ENCODE results near the gene GTPBP3. TPM values are rescaled to one million over a fixed set of nuclear protein-coding genes. Genes with fewer than 3 reads are reported as not detected.

The GTPBP3 gene
- total and polyA plus RNA-seq, 2 of the 8 experiments (the other 6 are each of a cell fraction or from before 2014, with no cell fraction given) = 30.4 to 56.0 TPM

- Histone ChIP-seq H3K18ac (ENCODE audit: extremely low read depth, low read length) (no peak overlapping the region), H2AK5ac (ENCODE audit: low read depth, low read length) (no peak overlapping the region), H4K20me1 (replicated peaks in 1 of 2; ENCODE audit: control insufficient read depth in 1 of 2, insufficient read depth in 2 of 2, low read length in 2 of 2) (no peaks in the 10 kb centered on the region), H4K91ac (replicated peaks; ENCODE audit: insufficient read length, low read length) (no peak overlapping the region), H4K8ac (ENCODE audit: extremely low read depth, insufficient read depth, low read length) (no peak overlapping the region), H3K79me1 (ENCODE audit: low read depth, low read length) (no peaks in the 10 kb centered on the region), H2AFZ (ENCODE audit: low read length) (no peak overlapping the region), H2BK15ac (ENCODE audit: low read length) (no peak overlapping the region), H3K14ac (ENCODE audit: insufficient read length) (no peak overlapping the region), H2BK5ac (ENCODE audit: low read depth, low read length) (no peak overlapping the region), H3K4me3 (ENCODE audit: extremely low read depth in 1 of 4, insufficient read depth in 2 of 4, low read depth in 3 of 4, low read length in 4 of 4) (no peak overlapping the region), H3K36me3 (ENCODE audit: control insufficient read depth in 2 of 4, insufficient read depth in 4 of 4, low read length in 3 of 4) (no peaks in the 10 kb centered on the region), H2BK120ac (replicated peaks; ENCODE audit: low read depth, low read length) (no peak overlapping the region), H3K23ac (ENCODE audit: insufficient read length) (no peak overlapping the region), H3K27ac (ENCODE audit: low read depth, low read length) (no peak overlapping the region), H3K79me2 (ENCODE audit: control insufficient read depth in 1 of 2, insufficient read depth in 2 of 2, low read length in 2 of 2) (no peaks in the 10 kb centered on the region), H3K23me2 (ENCODE audit: low read depth, low read length) (no peaks in the 10 kb centered on the region), H3K9me3 (ENCODE audit: insufficient read depth in 2 of 2, low read depth in 1 of 2, low read length in 1 of 2) (0 out of 4 replicates have a peak, but pooled peaks cover 0 to 3% of the 10 kb centered on the region in 2 experiments), H4K5ac (ENCODE audit: insufficient read length, low read depth, low read length) (no peak overlapping the region), H3K4ac (replicated peaks; ENCODE audit: insufficient read length, low read depth, low read length) (no peak overlapping the region), H3K4me1 (replicated peaks in 1 of 4; ENCODE audit: control insufficient read depth in 3 of 4, insufficient read depth in 4 of 4, low read length in 3 of 4) (peaks cover 0 to 11% (median 6%) of the 10 kb centered on the region in 4 experiments; a peak in 5 of 7 replicates), H3K9ac (replicated peaks in 1 of 4; ENCODE audit: extremely low read depth in 1 of 4, low read depth in 3 of 4, low read length in 3 of 4) (no peak overlapping the region), H3K27me3 (replicated peaks in 1 of 4; ENCODE audit: control insufficient read depth in 3 of 4, extremely low read depth in 1 of 4, insufficient read depth in 3 of 4, low read length in 3 of 4) (no peaks in the 10 kb centered on the region), H3K4me2 (ENCODE audit: insufficient read depth in 1 of 2, low read depth in 2 of 2, low read length in 2 of 2) (no peak overlapping the region), H2BK20ac (ENCODE audit: low read length) (no peak overlapping the region), H2BK12ac (ENCODE audit: low read depth, low read length) (no peak overlapping the region), H3K56ac (replicated peaks; ENCODE audit: insufficient read length, low read depth, low read length) (no peak overlapping the region)
- no peak for DNase-seq (ENCODE audit: low read depth in 1 of 2, low spot score in 2 of 2)
- ChIA-PET POLR2A (ENCODE audit: partially characterized antibody) (interaction anchor here (0.8 to 1.2 kb wide), 2 partner anchors 26 to 53 kb away, joined by 3 read pairs; no protein-coding TSS in a partner anchor), CTCF (ENCODE audit: partially characterized antibody) (interaction anchor here (0.6 to 1.9 kb wide), 6 partner anchors 9 to 376 kb away, joined by 3 to 5 read pairs (median 4); no protein-coding TSS in a partner anchor)
- no peak for FAIRE-seq
- TF ChIP-seq RBBP5 (IDR thresholded peaks at IDR 0.05; ENCODE audit: borderline replicate concordance, low read depth, low read length) (no peak), SIX5 (IDR thresholded peaks at IDR 0.05; ENCODE audit: low read depth, low read length) (no peak), EZH2 (IDR thresholded peaks at IDR 0.05; ENCODE audit: low read depth, low read length, severe bottlenecking) (no peak)
- WGBS, 2 experiments (ENCODE audit: extremely low coverage in 1 of 2, insufficient coverage in 1 of 2, insufficient read length in 1 of 2, insufficient replicate concordance in 2 of 2, low coverage in 1 of 2, low lambda C conversion rate in 2 of 2, missing lambda C conversion rate in 1 of 2) = 91% methylated on average over 5 of the region's 5 CpGs; no CpG with 5 or more reads in 1 of the 2 experiments
Measured at GRCh38 chr19:17380426-17381138, 43.2 kb downstream of the GTPBP3 start.
